Measurements from ENCODE around the gene NPHP4. TPM values are rescaled to one million over a fixed set of nuclear protein-coding genes. Genes with fewer than 3 reads are reported as not detected.
A peak's percentile ranks its signal among the peaks of the same experiment; 100 is the strongest.
"Not testable (repeated sequence)": the region's sequence is repeated elsewhere in the genome, so short reads cannot be mapped to it uniquely, and the experiment has no call there.

Gene NPHP4
- total RNA-seq, 1 donor from 2014 or later: 11.3 TPM

GRCh38 chr1:6025269-6026094 is 33.3 kb upstream of the NPHP4 start:
- H3K27ac ChIP-seq: no peak overlapping the region
- intact Hi-C loops (cut with DNase I): no loop called here
- no peaks in the 10 kb centered on the region for H3K27me3 ChIP-seq
- H3K4me3 ChIP-seq: peak overlapping the region; percentile 13 to 20
- peaks cover 14% of the 10 kb centered on the region for H3K4me1 ChIP-seq
- TF ChIP-seq POLR2A (IDR thresholded peaks at IDR 0.05): no peak
- DNase-seq (ENCODE audit: extremely low spot score in 2 of 2): no peak
- H3K9me3 ChIP-seq: no peaks in the 10 kb centered on the region
- no peaks in the 10 kb centered on the region for H3K36me3 ChIP-seq

DNA sequence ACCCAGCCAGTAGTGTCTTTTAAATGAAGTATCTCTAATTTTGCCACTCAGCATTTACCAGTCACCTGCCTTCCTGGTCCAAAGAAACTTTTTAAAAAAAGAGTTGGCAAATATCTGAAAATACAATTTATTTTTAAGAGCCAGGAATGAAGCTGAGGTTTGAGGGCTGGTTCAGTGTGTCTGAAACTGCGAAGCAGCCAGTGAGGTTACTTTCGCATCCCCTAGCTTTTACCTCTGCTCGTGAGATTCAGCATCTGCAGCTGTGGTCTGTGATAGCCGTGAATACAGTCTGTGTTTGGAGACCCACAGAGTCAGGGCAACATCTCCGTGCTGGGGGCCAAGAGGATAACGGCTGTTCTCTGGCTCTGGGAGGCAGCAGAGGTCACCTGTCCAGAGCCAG is 32.2 kb upstream of the NPHP4 start:
- Histone ChIP-seq H3K4me1 (peaks cover 14% of the 10 kb centered on the region), H3K27me3 (no peaks in the 10 kb centered on the region), H3K4me3 (no peak overlapping the region), H3K27ac (no peak overlapping the region), H3K36me3 (no peaks in the 10 kb centered on the region), H3K9me3 (no peaks in the 10 kb centered on the region)
- DNase-seq (ENCODE audit: extremely low spot score in 2 of 2): no peak
- intact Hi-C loops (cut with DNase I): no loop called here
- TF ChIP-seq CTCF (IDR thresholded peaks at IDR 0.05) (no peak), POLR2AphosphoS5 (IDR thresholded peaks at IDR 0.05; ENCODE audit: insufficient read depth in 1 of 2, low read depth in 1 of 2) (no peak), POLR2A (IDR thresholded peaks at IDR 0.05) (no peak)

DNA sequence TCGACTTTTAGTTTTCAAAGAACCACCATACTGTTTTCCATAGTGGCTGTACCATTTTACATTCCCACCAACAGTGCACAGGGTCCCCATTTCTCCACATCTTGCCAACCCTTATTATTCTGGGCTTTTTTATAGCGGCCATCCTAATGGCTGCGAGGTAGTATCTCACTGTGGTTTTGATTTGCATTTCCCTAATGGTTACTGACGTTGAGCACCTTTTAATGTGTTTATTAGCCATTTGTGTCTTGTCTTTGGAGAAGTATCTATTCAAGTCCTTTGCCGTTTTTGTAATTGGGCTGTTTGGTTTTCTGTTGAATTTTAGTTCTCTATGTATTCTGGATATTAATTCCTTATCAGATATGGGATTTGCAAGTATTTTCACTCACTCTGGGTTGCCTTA is 31.1 kb upstream of the NPHP4 start:
- H3K27me3 ChIP-seq: no peaks in the 10 kb centered on the region
- H3K27ac ChIP-seq: no peak overlapping the region

DNA sequence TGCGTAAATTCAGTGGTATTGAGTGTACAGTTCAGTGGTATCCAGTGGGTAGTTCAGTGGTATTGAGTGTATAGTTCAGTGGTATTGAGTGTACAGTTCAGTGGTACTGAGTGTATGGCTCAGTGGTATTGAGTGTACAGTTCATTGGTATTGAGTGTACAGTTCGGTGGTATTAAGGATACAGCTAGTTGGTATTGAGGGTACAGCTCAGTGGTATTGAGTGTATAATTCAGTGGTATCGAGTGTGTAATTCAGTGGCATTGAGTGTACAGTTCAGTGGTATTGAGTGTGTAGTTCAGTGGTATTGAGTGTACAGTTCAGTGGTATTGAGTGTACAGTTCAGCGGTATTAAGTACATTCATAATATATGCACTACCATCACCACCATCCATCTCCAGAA is 30.0 kb upstream of the NPHP4 start:
- intact Hi-C loops (cut with DNase I): no loop called here
- TF ChIP-seq POLR2AphosphoS5 (IDR thresholded peaks at IDR 0.05; ENCODE audit: insufficient read depth in 1 of 2, low read depth in 1 of 2) (no peak), CTCF (IDR thresholded peaks at IDR 0.05) (no peak), POLR2A (IDR thresholded peaks at IDR 0.05) (no peak)
- Histone ChIP-seq H3K27ac (no peak overlapping the region), H3K27me3 (no peaks in the 10 kb centered on the region), H3K4me1 (peaks cover 14% of the 10 kb centered on the region), H3K4me3 (no peak overlapping the region), H3K36me3 (no peaks in the 10 kb centered on the region), H3K9me3 (no peaks in the 10 kb centered on the region)
- DNase-seq (ENCODE audit: extremely low spot score in 2 of 2): no peak

More for the DNA sequence above, 31.1 kb upstream of the NPHP4 start:
- H3K4me1 ChIP-seq: peaks cover 14% of the 10 kb centered on the region
- no peak overlapping the region for H3K4me3 ChIP-seq
- H3K36me3 ChIP-seq: no peaks in the 10 kb centered on the region
- intact Hi-C loops (cut with DNase I): no loop called here
- TF ChIP-seq CTCF (IDR thresholded peaks at IDR 0.05) (no peak), POLR2A (IDR thresholded peaks at IDR 0.05) (no peak), POLR2AphosphoS5 (IDR thresholded peaks at IDR 0.05; ENCODE audit: insufficient read depth in 1 of 2, low read depth in 1 of 2) (no peak)
- no peaks in the 10 kb centered on the region for H3K9me3 ChIP-seq
- DNase-seq (ENCODE audit: extremely low spot score in 2 of 2): no peak

DNA sequence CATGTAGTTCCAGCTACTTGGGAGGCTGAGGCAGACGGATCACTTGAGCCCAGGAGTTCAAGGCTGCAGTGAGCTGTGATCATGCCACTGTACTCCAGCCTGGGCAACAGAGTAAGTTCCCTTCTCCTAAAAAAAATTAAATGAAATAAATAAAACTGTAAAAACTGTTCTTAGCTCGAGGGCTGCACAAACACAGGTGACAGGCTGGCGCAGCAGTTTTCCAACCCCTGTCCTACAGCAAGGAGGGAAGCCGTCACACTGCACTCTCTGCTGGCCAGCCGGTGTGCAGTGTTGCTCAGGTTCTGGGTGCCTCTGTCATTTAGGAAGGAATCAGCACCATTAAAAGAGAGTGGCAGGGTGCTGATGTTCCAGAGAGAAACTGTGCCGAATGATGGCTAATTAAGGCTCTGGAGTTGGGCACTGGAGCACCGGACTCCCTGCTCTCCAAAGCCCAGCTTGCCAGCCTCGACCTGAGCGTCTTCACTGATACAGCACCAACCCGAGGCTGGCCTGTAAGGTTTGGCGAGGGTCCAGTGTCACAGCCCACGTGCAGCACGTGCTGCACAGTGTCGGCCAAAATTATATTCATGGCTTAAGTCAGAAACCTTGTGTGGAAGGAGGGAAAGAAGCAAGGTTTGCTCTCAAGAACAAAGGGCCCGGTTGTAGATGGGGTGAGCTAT is 27.1 kb upstream of the NPHP4 start:
- TF ChIP-seq POLR2A (IDR thresholded peaks at IDR 0.05) (no peak), POLR2AphosphoS5 (IDR thresholded peaks at IDR 0.05; ENCODE audit: insufficient read depth in 1 of 2, low read depth in 1 of 2) (no peak), CTCF (IDR thresholded peaks at IDR 0.05) (no peak)

DNA sequence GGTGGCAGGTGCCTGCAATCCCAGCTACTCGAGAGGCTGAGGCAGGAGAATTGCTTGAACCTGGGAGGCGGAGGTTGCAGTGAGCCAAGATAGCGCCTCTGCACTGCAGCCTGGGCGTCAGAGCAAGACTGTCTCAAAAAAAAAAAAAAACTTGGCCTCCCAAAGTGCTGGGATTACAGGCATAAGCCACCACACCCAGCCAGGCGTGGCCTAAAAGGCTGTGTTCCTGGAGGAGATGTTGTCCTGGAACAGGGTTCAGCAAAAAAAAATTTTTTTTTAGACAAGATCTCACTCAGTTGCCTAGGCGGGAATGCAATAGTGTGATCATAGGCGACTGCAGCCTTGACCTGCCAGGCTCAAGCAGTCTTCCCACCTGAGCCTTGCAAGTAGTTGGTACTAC is 25.4 kb upstream of the NPHP4 start:
- H3K4me1 ChIP-seq; H3K27me3 ChIP-seq; H3K9me3 ChIP-seq; DNase-seq (ENCODE audit: extremely low spot score in 2 of 2); H3K27ac ChIP-seq; H3K36me3 ChIP-seq; H3K4me3 ChIP-seq; intact Hi-C loops (cut with DNase I): not testable (repeated sequence)

More for the DNA sequence above, 27.1 kb upstream of the NPHP4 start:
- no peaks in the 10 kb centered on the region for H3K27me3 ChIP-seq
- no peak overlapping the region for H3K27ac ChIP-seq
- intact Hi-C loops (cut with DNase I): no loop called here
- H3K36me3 ChIP-seq: no peaks in the 10 kb centered on the region
- no peaks in the 10 kb centered on the region for H3K4me1 ChIP-seq
- no peak overlapping the region for H3K4me3 ChIP-seq
- no peaks in the 10 kb centered on the region for H3K9me3 ChIP-seq
- no peak for DNase-seq (ENCODE audit: extremely low spot score in 2 of 2)
